EH (cell line): ENCODE data around the gene C2orf72.
A peak's percentile ranks its signal among the peaks of the same experiment; 100 is the strongest.
"Not testable (repeated sequence)": the region's sequence is repeated elsewhere in the genome, so short reads cannot be mapped to it uniquely, and the experiment has no call there.

Source experiments
- DNase-seq: peaks from one replicate; pipeline ENCODE4 v3.0.0-alpha.2; 2015; ENCODE audit warnings: low read depth

C2orf72 gene

GRCh38 chr2:231015478-231015877 is 21.8 kb upstream of the C2orf72 start:
- no peak for DNase-seq

GRCh38 chr2:231015926-231016325 is 21.4 kb upstream of the C2orf72 start:
- no peak for DNase-seq

- DNase-seq, result no peak
Measured at GRCh38 chr2:231016566-231017230, 20.6 kb upstream of the C2orf72 start.

- DNase-seq, result no peak
Measured at GRCh38 chr2:231017231-231017598, 20.1 kb upstream of the C2orf72 start.

GRCh38 chr2:231018184-231018583 is 19.1 kb upstream of the C2orf72 start:
- DNase-seq, result no peak

- DNase-seq, result not testable (repeated sequence)
Measured at GRCh38 chr2:231025059-231025458, 12.3 kb upstream of the C2orf72 start.

GRCh38 chr2:231028889-231029288 is 8.4 kb upstream of the C2orf72 start:
- DNase-seq, result no peak

- DNase-seq, result no peak
Measured at GRCh38 chr2:231029563-231029962, 7.8 kb upstream of the C2orf72 start.

GRCh38 chr2:231030725-231031124 is 6.6 kb upstream of the C2orf72 start:
- no peak for DNase-seq

- DNase-seq, result no peak
Measured at GRCh38 chr2:231032575-231033140, 4.7 kb upstream of the C2orf72 start.

GRCh38 chr2:231033147-231034132 is 3.9 kb upstream of the C2orf72 start:
- DNase-seq, result no peak

GRCh38 chr2:231034291-231034882 is 2.9 kb upstream of the C2orf72 start:
- DNase-seq, result no peak

GRCh38 chr2:231036131-231036530 is 1.2 kb upstream of the C2orf72 start:
- peak; percentile 14 for DNase-seq

GRCh38 chr2:231036578-231037106 is 681 bp upstream of the C2orf72 start:
- no peak for DNase-seq

GRCh38 chr2:231037731-231038482 is 584 bp downstream of the C2orf72 start:
- DNase-seq, result no peak

GRCh38 chr2:231038483-231039293 is 1.4 kb downstream of the C2orf72 start:
- no peak for DNase-seq

- DNase-seq, result no peak
Measured at GRCh38 chr2:231039294-231039664, 2.0 kb downstream of the C2orf72 start.

- DNase-seq, result no peak
Measured at GRCh38 chr2:231039821-231040364, 2.6 kb downstream of the C2orf72 start.

GRCh38 chr2:231041061-231041689 is 3.9 kb downstream of the C2orf72 start:
- DNase-seq, result no peak

- DNase-seq, result no peak
Measured at GRCh38 chr2:231043796-231044195, 6.5 kb downstream of the C2orf72 start.
